Metanephros (tissue), 2 donors: ENCODE measurements around the gene FTL. TPM values are rescaled to one million over a fixed set of nuclear protein-coding genes. Genes with fewer than 3 reads are reported as not detected.

Experiments
- small RNA-seq: library from RNA; depleted of rRNA; stranded (forward); fragments of <200 nt; gene quantifications from one replicate; pipeline ENCODE3, GENCODE V24; 2014; ENCODE audit warnings: low replicate concordance
- total RNA-seq: library from RNA; depleted of rRNA; stranded (reverse); fragments of >200 nt; gene quantifications from one replicate; pipeline ENCODE4 v1.2.3, GENCODE V29; 2014

The FTL gene
- total RNA-seq = 1,684 TPM

DNA sequence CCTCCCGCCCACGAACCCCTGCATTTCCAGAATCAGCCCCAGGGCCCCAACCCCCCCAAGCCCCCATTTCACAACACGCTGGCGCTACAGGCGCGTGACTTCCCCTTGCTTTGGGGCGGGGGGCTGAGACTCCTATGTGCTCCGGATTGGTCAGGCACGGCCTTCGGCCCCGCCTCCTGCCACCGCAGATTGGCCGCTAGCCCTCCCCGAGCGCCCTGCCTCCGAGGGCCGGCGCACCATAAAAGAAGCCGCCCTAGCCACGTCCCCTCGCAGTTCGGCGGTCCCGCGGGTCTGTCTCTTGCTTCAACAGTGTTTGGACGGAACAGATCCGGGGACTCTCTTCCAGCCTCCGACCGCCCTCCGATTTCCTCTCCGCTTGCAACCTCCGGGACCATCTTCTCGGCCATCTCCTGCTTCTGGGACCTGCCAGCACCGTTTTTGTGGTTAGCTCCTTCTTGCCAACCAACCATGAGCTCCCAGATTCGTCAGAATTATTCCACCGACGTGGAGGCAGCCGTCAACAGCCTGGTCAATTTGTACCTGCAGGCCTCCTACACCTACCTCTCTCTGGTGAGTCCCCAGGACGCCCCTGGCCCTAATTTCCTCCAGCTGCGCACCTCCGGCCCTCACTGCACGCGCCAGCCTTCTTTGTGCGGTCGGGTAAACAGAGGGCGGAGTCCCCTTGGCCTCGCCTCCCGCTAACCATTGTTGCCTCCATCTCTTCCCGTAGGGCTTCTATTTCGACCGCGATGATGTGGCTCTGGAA lies at the start of gene FTL:
Gene FTL, plus strand, starts transcription at position 270 of the 766 bp plus-strand sequence. Its CDS starts 199 bp downstream, at position 469.

DNA sequence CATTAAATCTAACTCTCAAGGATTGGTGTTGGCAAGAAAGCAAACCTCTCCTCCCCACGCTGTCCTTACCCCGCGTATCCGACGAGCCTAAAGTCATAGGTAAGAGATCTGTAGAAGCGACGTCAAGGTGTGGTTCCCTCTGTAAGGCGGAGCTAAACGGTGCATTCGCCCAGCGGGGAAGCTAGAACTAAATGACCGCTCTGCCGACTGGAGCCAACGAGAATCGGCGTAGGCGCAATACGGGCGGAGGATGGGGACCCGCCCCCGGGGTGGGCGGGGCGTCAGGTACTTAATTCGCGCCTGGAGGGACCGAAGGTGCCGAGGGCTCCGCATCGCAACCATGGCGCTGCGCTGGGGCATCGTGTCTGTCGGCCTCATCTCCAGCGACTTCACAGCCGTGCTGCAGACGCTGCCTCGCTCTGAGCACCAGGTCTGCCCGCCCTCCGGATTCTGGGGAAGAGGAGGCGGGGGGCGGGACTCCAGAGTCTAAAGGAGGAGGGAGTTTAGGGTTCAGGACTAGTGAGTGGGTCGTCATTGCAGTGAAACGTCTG lies 31.7 kb upstream of the FTL start, which contains the start of gene DHDH:
Gene DHDH, plus strand, starts transcription at position 318 of the 551 bp plus-strand sequence. Its CDS starts 23 bp downstream, at position 341.

DNA sequence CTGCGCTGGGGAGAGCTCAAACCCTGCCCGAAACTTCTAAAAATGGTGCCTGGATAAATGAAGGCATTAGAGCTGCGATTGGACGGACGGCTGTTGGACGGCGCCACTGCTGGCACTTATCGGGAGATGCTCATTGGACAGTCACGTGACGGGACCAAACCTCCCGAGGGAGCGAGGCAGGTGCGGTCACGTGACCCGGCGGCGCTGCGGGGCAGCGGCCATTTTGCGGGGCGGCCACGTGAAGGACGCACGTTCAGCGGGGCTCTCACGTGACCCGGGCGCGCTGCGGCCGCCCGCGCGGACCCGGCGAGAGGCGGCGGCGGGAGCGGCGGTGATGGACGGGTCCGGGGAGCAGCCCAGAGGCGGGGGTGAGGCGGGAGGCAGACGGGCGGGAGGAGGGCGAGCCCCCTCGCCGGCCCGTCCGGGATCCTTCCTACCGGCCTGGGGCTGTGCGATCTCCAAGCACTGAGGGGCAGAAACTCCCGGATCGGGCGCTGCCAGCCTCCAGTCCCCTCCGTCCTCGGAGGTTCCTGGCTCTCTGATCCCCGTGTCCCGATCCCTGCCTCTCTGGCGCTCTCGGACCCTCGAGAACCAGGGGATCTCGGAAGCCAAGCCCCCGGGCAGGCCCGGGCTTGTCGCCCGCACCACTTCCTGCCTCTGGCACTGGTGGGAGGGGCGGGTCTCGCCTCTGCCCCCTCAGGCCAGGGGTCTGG lies 10.4 kb upstream of the FTL start, which contains the start of gene BAX:
Gene BAX, plus strand, starts transcription at position 281 of the 713 bp plus-strand sequence. Its CDS starts 54 bp downstream, at position 335.

DNA sequence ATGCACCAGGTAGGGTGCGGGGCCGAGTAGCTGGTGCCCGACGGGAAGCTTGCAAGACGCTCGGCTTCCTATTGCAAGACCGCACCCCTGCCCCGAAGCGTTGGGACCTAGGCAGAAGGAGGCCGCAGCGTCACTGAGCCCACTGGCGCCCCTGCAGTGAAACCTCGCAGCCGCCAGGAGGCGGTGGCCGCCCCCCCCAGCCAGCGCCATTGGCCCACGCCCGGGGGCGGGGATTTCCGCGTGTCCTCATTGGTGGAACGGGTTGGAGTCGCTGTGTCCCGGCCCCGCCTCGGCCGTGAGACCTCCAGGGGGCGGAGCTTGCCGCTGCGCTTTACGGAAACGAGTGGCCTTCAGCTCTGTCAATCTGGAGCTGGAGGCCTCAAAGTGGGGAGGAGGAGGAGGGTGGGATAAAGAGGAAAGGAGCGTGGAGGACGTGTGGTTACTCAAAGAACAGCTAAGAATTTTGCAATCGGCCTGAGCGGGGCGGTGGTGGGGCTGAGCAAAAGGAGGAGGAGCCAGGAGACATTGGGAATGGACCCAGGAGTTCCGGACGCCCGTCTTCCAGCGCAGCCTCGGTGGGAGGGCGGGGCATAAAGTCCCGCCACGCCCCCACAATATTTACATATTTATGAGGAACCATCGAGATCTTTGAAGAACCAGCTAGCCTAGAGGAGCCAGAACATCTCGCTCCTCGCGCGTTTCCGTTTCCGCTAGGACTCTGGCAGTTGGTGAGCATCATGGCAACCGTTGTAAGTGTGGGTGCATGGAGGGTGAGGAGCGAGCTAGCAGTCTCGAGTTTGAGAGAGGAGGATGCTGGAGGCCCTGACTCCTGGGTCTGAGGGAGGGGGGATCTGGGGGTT lies 28.3 kb downstream of the FTL start, which contains the start of the genes GYS1 and RUVBL2:
Gene GYS1, minus strand, starts transcription at position 135 of the 860 bp plus-strand sequence. CDS start 197 bp downstream, outside the sequence.
Gene RUVBL2, plus strand, starts transcription at position 713 of the 860 bp plus-strand sequence. Its CDS starts 25 bp downstream, at position 738.

Small RNA genes within 50 kb of the gene (small RNA-seq; reads per million reads assigned to genes)
- not detected for gene AC026803.1
- not detected for gene MIR6798

Other genes starting within 250 kb of the FTL start
- gene MAMSTR, start 245.6 kb upstream of the FTL start, total RNA-seq = 8.9 TPM
- gene RASIP1, start 224.7 kb upstream of the FTL start, total RNA-seq = 23.2 TPM
- gene IZUMO1, start 218.4 kb upstream of the FTL start, total RNA-seq = 0.12 TPM
- gene FUT1, start 212.7 kb upstream of the FTL start, total RNA-seq = 5.0 TPM
- not detected for gene FGF21, start 209.8 kb upstream of the FTL start, total RNA-seq
- 36.3 TPM for gene BCAT2, start 154.3 kb upstream of the FTL start, total RNA-seq
- gene HSD17B14, start 128.8 kb upstream of the FTL start, total RNA-seq = 12.0 TPM
- 18.1 TPM for gene PLEKHA4, start 96.7 kb upstream of the FTL start, total RNA-seq
- gene PPP1R15A, start 92.9 kb upstream of the FTL start, total RNA-seq = 71.7 TPM
- 0.29 TPM for gene TULP2, start 66.6 kb upstream of the FTL start, total RNA-seq
- 221 TPM for gene NUCB1, start 65.0 kb upstream of the FTL start, total RNA-seq
- 1.4 TPM for gene DHDH, start 31.6 kb upstream of the FTL start, total RNA-seq
- gene BAX, start 10.4 kb upstream of the FTL start, total RNA-seq = 30.8 TPM
- gene GYS1, start 28.0 kb downstream of the FTL start, total RNA-seq = 51.8 TPM
- gene RUVBL2, start 28.6 kb downstream of the FTL start, total RNA-seq = 105 TPM
- 1.1 TPM for gene LHB, start 51.8 kb downstream of the FTL start, total RNA-seq
- not detected for gene CGB3, start 59.0 kb downstream of the FTL start, total RNA-seq
- not detected for gene CGB2, start 66.6 kb downstream of the FTL start, total RNA-seq
- gene CGB1, start 71.6 kb downstream of the FTL start, total RNA-seq = not detected
- gene CGB5, start 78.5 kb downstream of the FTL start, total RNA-seq = not detected
- gene CGB8, start 83.8 kb downstream of the FTL start, total RNA-seq = not detected
- gene CGB7, start 92.4 kb downstream of the FTL start, total RNA-seq = 1.3 TPM
- gene NTF4, start 99.5 kb downstream of the FTL start, total RNA-seq = 5.4 TPM
- gene KCNA7, start 107.4 kb downstream of the FTL start, total RNA-seq = 2.3 TPM
- gene SNRNP70, start 120.1 kb downstream of the FTL start, total RNA-seq = 266 TPM
- 8.0 TPM for gene LIN7B, start 149.1 kb downstream of the FTL start, total RNA-seq
- gene C19orf73, start 153.8 kb downstream of the FTL start, total RNA-seq = not detected
- gene PPFIA3, start 154.2 kb downstream of the FTL start, total RNA-seq = 6.9 TPM
- gene HRC, start 190.1 kb downstream of the FTL start, total RNA-seq = 28.8 TPM
- 39.2 TPM for gene TRPM4, start 192.5 kb downstream of the FTL start, total RNA-seq